Heart left ventricle (tissue), 13 donors: ENCODE data around the gene RGS7.

Experiments
- CTCF ChIP-seq, 12 donors: fragments of 200-600 bp; sonication (generic) in 4 of 12; IDR thresholded peaks; one replicate each; pipeline versions ENCODE4 v1.5.0 to v1.8.0; 2018 to 2022; ENCODE audit warnings: antibody characterized with exemption in 12 of 12, mild to moderate bottlenecking in 5 of 12
- POLR2A ChIP-seq, 2 donors: fragments of 450-650 bp; IDR thresholded peaks; one replicate each; pipeline ENCODE4 v1.6.1; 2017; ENCODE audit warnings: antibody characterized with exemption in 2 of 2, mild to moderate bottlenecking in 2 of 2, moderate library complexity in 2 of 2
- donor health status: ischemic (EF 13 %, LVEDD 7.1; RV severe dilation, severe dysfunction).
- donor health status: DM: no; HTN: yes; CAD: no.
- donor health status: DM: no; HTN: no; CAD: no.
- donor health status: ischemic (EF 25% LVEDD 6.9; RV normal size, moderate dysfunction).
- donor health status: ischemic (EF 25% LVEDD 5.7; RV mildly dilated, moderate dysfunction).
- donor health status: ischemic (EF 35%, LVEDD 5.7; RV mildly dilated, moderate dysfunction).
- donor health status: nonischemic (EF 11% LVEDD 7.7; RV severe dilation, severe dysfunction).
- donor health status: DM: yes; HTN: yes; CAD: no.
- donor health status: PGD.
- donor health status: ischemic (EF 29% LVEDD 5.4; RV normal size, mild dysfunction).
- donor health status: nonischemic (EF 23%, LVEDD 6.1; RV moderate dilation, normal function).

DNA sequence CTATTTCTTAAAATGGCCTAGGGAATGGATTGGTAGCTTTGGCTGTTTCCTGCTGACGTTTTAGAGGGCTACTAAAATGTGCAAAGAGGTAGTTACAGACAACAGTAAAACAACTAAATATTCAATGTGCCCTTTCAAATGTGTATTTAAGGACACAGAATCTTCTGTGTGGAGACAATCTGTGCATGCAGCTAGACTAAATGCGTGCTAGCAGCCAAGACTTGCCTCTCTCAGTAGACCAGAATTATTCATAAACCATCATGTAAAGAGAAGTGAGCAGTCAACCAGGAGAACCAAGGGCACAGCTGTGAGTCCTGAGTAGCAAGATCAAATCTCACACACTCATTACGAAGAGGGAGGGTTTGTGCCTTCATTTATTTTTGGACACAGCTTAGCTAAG, 584.9 kb downstream of the RGS7 start:
- TF ChIP-seq CTCF (IDR thresholded peaks at IDR 0.05): no peak
- no peak for TF ChIP-seq POLR2A (IDR thresholded peaks at IDR 0.05)
